Activated T-helper 1 cell treated with anti-CD3 and anti-CD28 coated beads, Interleukin-12 subunit alpha, Interleukin-12 subunit beta, Interleukin-2, Interleukin-4 antibody, amounts not matched to agents 30 ng/mL and 10 ng/mL and 1 ng/mL, durations not matched to agents 14 hours and 24 hours and 36 hours (primary cell): ENCODE measurements around the gene VENTX. TPM values are rescaled to one million over a fixed set of nuclear protein-coding genes. Genes with fewer than 3 reads are reported as not detected.
A peak's percentile ranks its signal among the peaks of the same experiment; 100 is the strongest.

ENCODE experiments used
- DNase-seq: peaks from one replicate; pipeline ENCODE4 v3.0.0; 2021; ENCODE audit warnings: low spot score
- H3K27ac Mint-ChIP-seq: one replicate; pipeline ENCODE4 v1.8.0; 2021; ENCODE audit warnings: mild to moderate bottlenecking, mixed read lengths
- H3K27me3 Mint-ChIP-seq: one replicate; pipeline ENCODE4 v1.8.0; 2022; ENCODE audit warnings: mild to moderate bottlenecking, moderate library complexity, mixed read lengths; ENCODE audit not compliant: insufficient read depth
- H3K36me3 Mint-ChIP-seq: one replicate; pipeline ENCODE4 v1.8.0; 2021; ENCODE audit warnings: low read depth, mixed read lengths
- H3K4me1 Mint-ChIP-seq: one replicate; pipeline ENCODE4 v1.8.0; 2021; ENCODE audit warnings: low read depth, mixed read lengths
- H3K4me3 Mint-ChIP-seq: one replicate; pipeline ENCODE4 v1.8.0; 2021; ENCODE audit warnings: mild to moderate bottlenecking, moderate library complexity, mixed read lengths
- H3K9me3 Mint-ChIP-seq: one replicate; pipeline ENCODE4 v1.8.0; 2021; ENCODE audit warnings: mixed read lengths
- intact Hi-C: fragments of 100-400 bp; cut with micrococcal nuclease; formaldehyde crosslinking; loops from one replicate; pipeline ENCODE4 v1.15.1; 2024
- total RNA-seq: library from RNA; stranded (reverse); gene quantifications from 2 replicates; pipeline ENCODE4 v1.2.3, GENCODE V29; 2022

Gene VENTX
- total RNA-seq, 1 donor from 2014 or later = not detected

- DNase-seq = no peak
- Mint-ChIP-seq H3K4me3 (no peak overlapping the region), H3K4me1 (peaks cover 13% of the 10 kb centered on the region), H3K27ac (no peak overlapping the region), H3K9me3 (no peaks in the 10 kb centered on the region), H3K36me3 (no peaks in the 10 kb centered on the region), H3K27me3 (peaks cover 39% of the 10 kb centered on the region)
- intact Hi-C loops = no loop called here
Observed at GRCh38 chr10:133239990-133240389, 2.3 kb downstream of the VENTX start.

- H3K4me3 Mint-ChIP-seq = peak overlapping the region; percentile 64
- DNase-seq = no peak
- intact Hi-C loops = no loop called here
Observed at GRCh38 chr10:133241501-133242205, 4.0 kb downstream of the VENTX start.

DNA sequence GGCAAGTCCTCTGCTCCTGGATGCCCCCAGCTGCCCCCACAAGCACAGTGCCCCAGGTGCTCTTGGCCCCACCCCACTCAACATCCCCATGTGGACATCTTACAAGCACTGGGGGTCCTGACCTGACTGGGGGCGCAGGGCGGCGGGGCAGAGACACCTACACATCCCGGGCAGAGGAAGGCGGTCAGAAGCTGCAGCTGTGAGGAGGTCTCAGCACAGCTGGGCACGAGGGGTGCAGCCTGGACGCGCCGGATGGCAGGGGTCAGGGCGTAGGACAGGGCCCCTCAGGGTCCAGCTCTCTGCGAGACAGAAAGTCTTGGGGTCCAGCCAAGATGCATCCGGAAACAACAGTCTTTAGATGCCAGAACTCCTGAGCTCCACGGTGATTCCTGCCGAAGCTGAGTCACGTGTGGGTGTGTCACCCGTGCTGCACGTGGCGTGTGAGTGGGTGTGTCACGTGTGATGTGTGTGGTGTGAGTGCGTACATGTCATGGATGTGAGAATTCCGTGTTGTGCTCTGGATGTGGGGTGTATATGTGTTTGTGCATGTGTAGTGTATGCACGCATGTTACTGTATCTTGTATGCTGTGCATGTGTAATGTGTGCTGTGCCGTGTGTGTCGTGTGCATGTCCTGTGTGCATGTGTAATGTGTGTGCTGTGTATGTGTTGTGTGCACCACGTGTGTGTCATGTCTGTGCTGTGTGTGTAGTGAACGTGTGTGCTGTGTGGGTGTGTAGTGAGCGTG lies 5.1 kb downstream of the VENTX start:
- H3K4me1 Mint-ChIP-seq = peaks cover 13% of the 10 kb centered on the region
- intact Hi-C loops = no loop called here
- H3K27ac Mint-ChIP-seq = no peak overlapping the region
- no peak for DNase-seq
- H3K9me3 Mint-ChIP-seq = no peaks in the 10 kb centered on the region
- H3K27me3 Mint-ChIP-seq = peaks cover 37% of the 10 kb centered on the region
- no peak overlapping the region for H3K4me3 Mint-ChIP-seq
- H3K36me3 Mint-ChIP-seq = no peaks in the 10 kb centered on the region

More at GRCh38 chr10:133241501-133242205, 4.0 kb downstream of the VENTX start:
- no peak overlapping the region for H3K27ac Mint-ChIP-seq
- H3K27me3 Mint-ChIP-seq = peaks cover 40% of the 10 kb centered on the region
- H3K4me1 Mint-ChIP-seq = peaks cover 13% of the 10 kb centered on the region
- no peaks in the 10 kb centered on the region for H3K36me3 Mint-ChIP-seq
- no peaks in the 10 kb centered on the region for H3K9me3 Mint-ChIP-seq

GRCh38 chr10:133243593-133243992 lies 5.9 kb downstream of the VENTX start:
- DNase-seq = no peak
- intact Hi-C loops = no loop called here
- Mint-ChIP-seq H3K27ac (no peak overlapping the region), H3K36me3 (no peaks in the 10 kb centered on the region), H3K27me3 (peaks cover 33% of the 10 kb centered on the region), H3K4me1 (peaks cover 13% of the 10 kb centered on the region), H3K4me3 (no peak overlapping the region), H3K9me3 (no peaks in the 10 kb centered on the region)

GRCh38 chr10:133245439-133246235 lies 8.0 kb downstream of the VENTX start:
- no peaks in the 10 kb centered on the region for H3K9me3 Mint-ChIP-seq
- peaks cover 24% of the 10 kb centered on the region for H3K27me3 Mint-ChIP-seq
- H3K27ac Mint-ChIP-seq = no peak overlapping the region

GRCh38 chr10:133246236-133246626 lies 8.6 kb downstream of the VENTX start:
- peaks cover 6% of the 10 kb centered on the region for H3K4me1 Mint-ChIP-seq
- no peak for DNase-seq
- intact Hi-C loops = no loop called here
- no peak overlapping the region for H3K27ac Mint-ChIP-seq
- H3K27me3 Mint-ChIP-seq = peaks cover 18% of the 10 kb centered on the region
- no peak overlapping the region for H3K4me3 Mint-ChIP-seq
- H3K9me3 Mint-ChIP-seq = no peaks in the 10 kb centered on the region
- no peaks in the 10 kb centered on the region for H3K36me3 Mint-ChIP-seq

More at GRCh38 chr10:133245439-133246235, 8.0 kb downstream of the VENTX start:
- no peak for DNase-seq
- Mint-ChIP-seq H3K4me3 (no peak overlapping the region), H3K36me3 (no peaks in the 10 kb centered on the region), H3K4me1 (peaks cover 12% of the 10 kb centered on the region)
- intact Hi-C loops = no loop called here

DNA sequence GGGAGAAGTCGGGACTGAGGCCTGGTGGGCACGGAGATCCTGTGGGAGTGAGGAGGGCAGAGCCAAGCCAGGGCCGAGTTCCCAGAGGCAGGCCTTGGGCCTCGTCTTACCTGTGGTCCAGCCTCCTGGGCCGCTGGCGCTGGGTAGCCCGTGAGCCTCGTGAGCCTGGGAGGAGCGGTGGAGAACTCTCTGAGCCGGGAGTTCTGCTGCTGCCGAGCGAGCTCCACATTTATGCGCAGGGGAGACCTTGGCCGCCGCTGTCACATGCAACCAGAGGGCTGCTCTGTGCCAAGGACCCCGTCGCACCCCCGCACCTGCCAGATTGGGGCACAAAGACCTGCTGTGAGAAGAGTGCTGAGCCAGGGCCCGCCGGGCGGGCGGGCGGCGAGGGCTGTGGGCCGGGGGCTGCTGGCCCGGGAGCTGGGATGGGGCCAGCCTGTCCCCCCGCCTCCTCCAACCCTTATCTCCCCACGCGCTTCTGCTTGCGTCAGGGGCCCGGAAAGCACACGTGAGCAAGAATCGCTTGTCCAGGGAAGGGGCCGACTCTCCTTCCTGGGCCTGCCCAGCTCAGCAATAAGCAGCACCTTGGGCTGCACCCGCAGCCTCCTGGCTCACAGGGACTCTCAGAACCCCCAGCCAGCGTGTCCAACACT lies 10.2 kb downstream of the VENTX start:
- no peak for DNase-seq
- Mint-ChIP-seq H3K27me3 (peaks cover 6% of the 10 kb centered on the region), H3K4me1 (no peaks in the 10 kb centered on the region), H3K27ac (no peak overlapping the region), H3K9me3 (no peaks in the 10 kb centered on the region), H3K36me3 (no peaks in the 10 kb centered on the region), H3K4me3 (no peak overlapping the region)
- intact Hi-C loops = no loop called here

- no peaks in the 10 kb centered on the region for H3K4me1 Mint-ChIP-seq
- no peak overlapping the region for H3K27ac Mint-ChIP-seq
- H3K27me3 Mint-ChIP-seq = peaks cover 6% of the 10 kb centered on the region
- no peak for DNase-seq
- no peaks in the 10 kb centered on the region for H3K36me3 Mint-ChIP-seq
- no peak overlapping the region for H3K4me3 Mint-ChIP-seq
- H3K9me3 Mint-ChIP-seq = no peaks in the 10 kb centered on the region
- intact Hi-C loops = no loop called here
Observed at GRCh38 chr10:133248334-133248715, 10.7 kb downstream of the VENTX start.

DNA sequence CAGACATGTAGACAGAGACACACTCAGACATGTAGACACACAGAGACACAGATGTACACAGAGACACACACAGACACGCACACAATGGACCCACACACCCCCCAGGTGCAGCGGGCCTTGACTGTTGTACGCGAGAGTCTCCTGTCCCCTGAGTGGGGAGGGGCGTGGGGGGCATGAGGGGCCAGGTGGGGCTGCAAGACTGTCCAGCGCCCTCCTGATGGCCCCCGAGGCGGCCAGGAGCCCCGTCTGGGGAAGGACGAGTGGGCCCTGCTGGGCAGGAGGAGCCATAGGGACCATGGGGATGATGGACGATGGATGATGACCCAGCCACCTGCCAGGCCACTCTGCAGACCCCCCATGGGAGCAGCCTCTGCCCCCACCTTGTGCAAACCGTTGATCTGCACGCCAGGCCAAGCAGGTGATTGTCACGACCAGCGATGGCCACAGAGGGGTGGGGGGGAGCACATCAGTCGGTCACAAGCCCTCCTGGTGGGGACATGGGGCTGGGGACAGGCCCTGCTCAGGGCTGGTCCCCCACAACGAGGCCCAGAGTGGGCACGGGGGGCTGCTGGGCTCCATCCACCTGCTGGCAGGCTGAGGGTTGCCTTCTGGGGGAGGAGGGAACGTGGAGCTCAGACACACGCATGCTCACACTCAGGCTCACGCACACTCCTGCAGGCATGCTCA lies 11.6 kb downstream of the VENTX start:
- H3K4me3 Mint-ChIP-seq = no peak overlapping the region
- no peak overlapping the region for H3K27ac Mint-ChIP-seq

DNA sequence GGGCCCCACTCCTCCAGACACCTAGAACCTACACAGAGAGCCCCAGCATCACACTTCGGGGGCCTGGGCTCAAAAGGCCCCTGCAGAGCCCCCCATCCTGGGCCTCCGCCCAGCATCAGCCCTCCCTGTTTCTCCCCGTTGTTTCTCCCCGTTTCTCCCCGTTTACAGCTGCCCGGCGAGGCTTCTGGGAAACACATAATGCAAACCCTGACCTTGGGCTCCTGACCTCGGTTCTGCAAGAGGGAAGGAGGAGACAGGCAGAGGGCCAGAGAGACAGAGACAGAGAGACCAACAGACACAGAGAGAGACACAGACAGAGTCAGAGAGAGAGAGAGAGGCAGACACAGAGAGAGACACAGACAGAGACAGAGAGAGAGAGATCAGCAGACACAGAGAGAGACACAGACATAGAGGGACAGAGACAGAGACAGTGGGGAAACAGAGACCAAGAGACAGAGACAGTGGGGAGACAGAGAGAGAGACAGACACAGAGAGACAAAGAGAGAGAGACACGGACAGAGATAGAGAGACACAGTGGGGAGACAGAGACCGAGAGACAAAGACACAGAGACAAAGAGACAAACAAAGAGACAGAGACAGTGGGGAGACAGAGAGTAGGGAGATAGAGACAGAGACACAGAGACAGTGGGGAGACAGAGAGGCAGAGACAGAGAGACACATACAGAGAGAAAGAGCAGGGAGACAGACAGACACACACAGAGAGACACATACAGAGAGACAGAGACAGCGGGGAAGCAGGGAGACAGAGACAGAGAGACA lies 12.5 kb downstream of the VENTX start:
- no peak overlapping the region for H3K4me3 Mint-ChIP-seq
- no peak for DNase-seq
- H3K27ac Mint-ChIP-seq = peak overlapping the region; percentile 5
- no peaks in the 10 kb centered on the region for H3K36me3 Mint-ChIP-seq
- H3K4me1 Mint-ChIP-seq = no peaks in the 10 kb centered on the region
- no peaks in the 10 kb centered on the region for H3K9me3 Mint-ChIP-seq
- intact Hi-C loops = no loop called here
- peaks cover 6% of the 10 kb centered on the region for H3K27me3 Mint-ChIP-seq

More for the DNA sequence above, 11.6 kb downstream of the VENTX start:
- intact Hi-C loops = no loop called here
- peaks cover 6% of the 10 kb centered on the region for H3K27me3 Mint-ChIP-seq
- H3K36me3 Mint-ChIP-seq = no peaks in the 10 kb centered on the region
- no peaks in the 10 kb centered on the region for H3K4me1 Mint-ChIP-seq
- H3K9me3 Mint-ChIP-seq = no peaks in the 10 kb centered on the region
- no peak for DNase-seq

GRCh38 chr10:133251388-133252222 lies 13.9 kb downstream of the VENTX start:
- no peaks in the 10 kb centered on the region for H3K4me1 Mint-ChIP-seq
- H3K27ac Mint-ChIP-seq = no peak overlapping the region
- no peaks in the 10 kb centered on the region for H3K9me3 Mint-ChIP-seq
- H3K4me3 Mint-ChIP-seq = no peak overlapping the region
- no peaks in the 10 kb centered on the region for H3K36me3 Mint-ChIP-seq
- H3K27me3 Mint-ChIP-seq = peaks cover 3% of the 10 kb centered on the region
- no peak for DNase-seq
- intact Hi-C loops = no loop called here
